SK-N-MC (cell line): ENCODE results near the gene TKTL2.
A peak's percentile ranks its signal among the peaks of the same experiment; 100 is the strongest.
"Not testable (repeated sequence)": the region's sequence is repeated elsewhere in the genome, so short reads cannot be mapped to it uniquely, and the experiment has no call there.

Experiments used
- DNase-seq: peaks from one replicate; pipeline ENCODE4 v3.0.0-alpha.2; 2011; ENCODE audit warnings: low read depth, low spot score
- H3K27ac ChIP-seq: fragments of 200-600 bp; sonication (generic); 2 replicates; pipeline ENCODE4 v1.5.1; 2016; ENCODE audit warnings: mixed run types
- H3K36me3 ChIP-seq: fragments of 200-600 bp; sonication (generic); 2 replicates; pipeline ENCODE4 v1.6.1; 2017; ENCODE audit warnings: antibody characterized with exemption, low read length, mixed read lengths; ENCODE audit not compliant: insufficient read depth
- H3K4me3 ChIP-seq: fragments of 200-600 bp; sonication (generic); 2 replicates; pipeline ENCODE4 v1.5.1; 2016
- H3K9ac ChIP-seq: fragments of 200-600 bp; sonication (generic); 2 replicates; pipeline ENCODE4 v1.8.0; 2017; ENCODE audit warnings: mixed run types, mixed read lengths; ENCODE audit not compliant: insufficient read length
- H3K9me3 ChIP-seq: fragments of 200-600 bp; sonication (generic); 2 replicates; pipeline ENCODE4 v1.6.1; 2017; ENCODE audit warnings: low read depth, mild to moderate bottlenecking, antibody characterized with exemption, low read length, moderate library complexity, mixed read lengths
- EZH2 ChIP-seq: fragments of 200-600 bp; sonication (generic); IDR thresholded peaks from one replicate; pipeline ENCODE4 v1.6.1; 2017; ENCODE audit warnings: antibody characterized with exemption
- FOXP2 ChIP-seq: optimal IDR thresholded peaks from 2 replicates; pipeline ENCODE3; 2011; ENCODE audit warnings: mild to moderate bottlenecking, moderate library complexity; ENCODE audit not compliant: insufficient read depth; ENCODE audit errors: extremely low read length, control extremely low read depth
- POLR2AphosphoS5 ChIP-seq: IDR thresholded peaks from 2 replicates; pipeline ENCODE4 v1.6.1; 2012; ENCODE audit warnings: mild to moderate bottlenecking, low read depth, low read length, borderline replicate concordance

TKTL2 gene

GRCh38 chr4:163467082-163467770 is 6.3 kb downstream of the TKTL2 start:
- no peak for DNase-seq
- H3K4me3 ChIP-seq = no peak overlapping the region
- no peaks in the 10 kb centered on the region for H3K36me3 ChIP-seq
- no peak overlapping the region for H3K27ac ChIP-seq
- H3K9ac ChIP-seq = no peak overlapping the region
- no peak for TF ChIP-seq EZH2
- TF ChIP-seq POLR2AphosphoS5 = no peak
- no peak for TF ChIP-seq FOXP2
- no peaks in the 10 kb centered on the region for H3K9me3 ChIP-seq

GRCh38 chr4:163462556-163462955 is 11.0 kb downstream of the TKTL2 start:
- no peak for DNase-seq
- Histone ChIP-seq H3K27ac (no peak overlapping the region), H3K9me3 (no peaks in the 10 kb centered on the region), H3K4me3 (no peak overlapping the region), H3K36me3 (no peaks in the 10 kb centered on the region), H3K9ac (no peak overlapping the region)
- no peak for TF ChIP-seq FOXP2

GRCh38 chr4:163448540-163449203 is 24.9 kb downstream of the TKTL2 start:
- TF ChIP-seq EZH2 = no peak
- Histone ChIP-seq H3K9me3 (no peaks in the 10 kb centered on the region), H3K36me3 (no peaks in the 10 kb centered on the region), H3K9ac (no peak overlapping the region), H3K4me3 (no peak overlapping the region), H3K27ac (peak overlapping the region; percentile 28; the same call in 1 of the 2 replicates)
- DNase-seq = peak; percentile 20

- DNase-seq = no peak
- no peak overlapping the region for H3K4me3 ChIP-seq
- H3K9me3 ChIP-seq = no peaks in the 10 kb centered on the region
- no peaks in the 10 kb centered on the region for H3K36me3 ChIP-seq
- H3K9ac ChIP-seq = no peak overlapping the region
- H3K27ac ChIP-seq = peak overlapping the region; percentile 42; the same call in 1 of the 2 replicates
- TF ChIP-seq FOXP2 (no peak), POLR2AphosphoS5 (no peak), EZH2 (no peak)
These were observed 26.1 kb downstream of the TKTL2 start for GRCh38 chr4:163447481-163447880.

GRCh38 chr4:163447023-163447422 is 26.5 kb downstream of the TKTL2 start:
- not testable (repeated sequence) for H3K36me3 ChIP-seq, H3K4me3 ChIP-seq, H3K9ac ChIP-seq, H3K9me3 ChIP-seq, DNase-seq
- peak overlapping the region; percentile 42; the same call in 1 of the 2 replicates for H3K27ac ChIP-seq

- no peak for DNase-seq
- Histone ChIP-seq H3K9ac (no peak overlapping the region), H3K27ac (no peak overlapping the region), H3K36me3 (no peaks in the 10 kb centered on the region), H3K4me3 (no peak overlapping the region), H3K9me3 (no peaks in the 10 kb centered on the region)
- no peak for TF ChIP-seq FOXP2
- no peak for TF ChIP-seq POLR2AphosphoS5
- no peak for TF ChIP-seq EZH2
These were observed 33.5 kb downstream of the TKTL2 start for GRCh38 chr4:163440040-163440439.
